ENCODE data around the gene DCAF10.
"Not testable (repeated sequence)": the region's sequence is repeated elsewhere in the genome, so short reads cannot be mapped to it uniquely, and the experiment has no call there.

DNA sequence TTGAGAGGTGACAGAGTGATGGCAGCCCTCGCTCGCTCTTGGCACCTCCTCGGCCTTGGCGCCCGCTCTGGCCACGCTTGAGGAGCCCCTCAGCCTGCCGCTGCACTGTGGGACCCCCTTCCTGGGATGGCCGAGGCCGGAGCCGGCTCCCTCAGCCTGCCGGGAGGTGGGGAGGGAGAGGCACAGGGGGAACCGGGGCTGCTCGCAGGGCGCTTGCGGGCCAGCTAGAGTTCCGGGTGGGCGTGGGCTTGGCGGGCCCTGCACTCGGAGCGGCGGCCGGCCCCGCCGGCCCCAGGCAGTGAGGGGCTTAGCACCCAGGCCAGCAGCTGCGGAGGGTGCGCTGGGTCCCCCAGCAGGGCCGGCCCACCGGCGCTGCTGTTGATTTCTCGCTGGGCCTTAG is 48.9 kb upstream of the DCAF10 start:
- TF ChIP-seq YY1 (IDR thresholded peaks at IDR 0.05; ENCODE audit: insufficient read depth, insufficient read length); ZNF274 (IDR thresholded peaks at IDR 0.05; ENCODE audit: low read depth, low read length); SUZ12 (IDR thresholded peaks at IDR 0.05; ENCODE audit: extremely low read depth, insufficient read depth, insufficient read length): not testable (repeated sequence)
